Endometrium (tissue), 2 donors: ENCODE data around the gene SMURF2.
"Not testable (repeated sequence)": the region's sequence is repeated elsewhere in the genome, so short reads cannot be mapped to it uniquely, and the experiment has no call there.

Source experiments
- FAIRE-seq: peaks from 2 replicates; lab custom pipeline; 2012; peaks lifted over from hg19 to GRCh38; lab: Jason Lieb, UNC
- donor health status: control.
- donor health status: control.

The SMURF2 gene

DNA sequence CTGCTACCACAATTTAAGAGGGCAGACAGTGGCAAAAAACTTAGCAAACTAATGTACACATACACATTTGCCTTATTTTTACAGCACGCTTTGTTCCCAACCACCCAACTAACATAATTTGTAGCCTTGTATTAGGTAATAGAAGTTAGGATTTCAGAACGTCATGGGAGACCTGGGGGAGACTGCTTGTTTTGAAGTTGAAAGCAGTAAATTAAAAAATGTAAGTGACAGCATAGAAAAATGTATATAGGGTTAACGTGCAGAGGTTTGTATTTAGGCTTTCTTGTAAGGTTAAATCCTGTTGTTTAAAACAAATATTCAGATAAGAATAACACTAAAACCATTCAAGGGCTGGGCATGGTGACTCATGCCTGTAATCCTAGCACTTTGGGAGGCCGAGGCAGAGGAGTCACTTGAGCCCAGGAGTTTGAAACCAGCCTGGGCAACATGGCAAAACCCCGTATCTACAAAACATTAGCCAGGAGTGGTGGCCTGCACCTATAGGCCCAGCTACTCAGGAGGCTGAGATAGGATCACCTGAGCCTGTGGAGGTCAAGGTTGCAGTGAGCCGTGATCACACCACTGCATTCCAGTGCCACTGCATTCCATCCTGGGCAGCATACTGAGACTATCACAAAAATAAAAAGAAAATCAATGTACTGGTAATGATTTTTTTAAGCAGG is 2.3 kb upstream of the SMURF2 start:
- FAIRE-seq: not testable (repeated sequence)

DNA sequence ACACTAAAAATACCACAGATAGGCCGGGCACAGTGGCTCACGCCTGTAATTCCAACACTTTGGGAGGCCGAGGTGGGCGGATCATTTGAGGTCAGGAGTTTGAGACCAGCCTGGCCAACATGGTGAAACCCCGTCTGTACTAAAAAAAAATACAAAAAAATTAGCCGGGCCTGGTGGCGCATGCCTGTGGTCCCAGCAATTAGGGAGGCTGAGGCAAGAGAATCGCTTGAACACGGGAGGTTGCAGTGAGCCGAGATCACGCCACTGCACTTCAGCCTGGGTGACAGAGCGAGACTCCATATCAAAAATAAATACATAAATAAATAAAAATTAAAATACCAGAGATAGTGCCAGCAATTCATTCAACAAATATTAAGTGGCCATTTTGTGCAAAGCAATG is 1.7 kb upstream of the SMURF2 start:
- not testable (repeated sequence) for FAIRE-seq

DNA sequence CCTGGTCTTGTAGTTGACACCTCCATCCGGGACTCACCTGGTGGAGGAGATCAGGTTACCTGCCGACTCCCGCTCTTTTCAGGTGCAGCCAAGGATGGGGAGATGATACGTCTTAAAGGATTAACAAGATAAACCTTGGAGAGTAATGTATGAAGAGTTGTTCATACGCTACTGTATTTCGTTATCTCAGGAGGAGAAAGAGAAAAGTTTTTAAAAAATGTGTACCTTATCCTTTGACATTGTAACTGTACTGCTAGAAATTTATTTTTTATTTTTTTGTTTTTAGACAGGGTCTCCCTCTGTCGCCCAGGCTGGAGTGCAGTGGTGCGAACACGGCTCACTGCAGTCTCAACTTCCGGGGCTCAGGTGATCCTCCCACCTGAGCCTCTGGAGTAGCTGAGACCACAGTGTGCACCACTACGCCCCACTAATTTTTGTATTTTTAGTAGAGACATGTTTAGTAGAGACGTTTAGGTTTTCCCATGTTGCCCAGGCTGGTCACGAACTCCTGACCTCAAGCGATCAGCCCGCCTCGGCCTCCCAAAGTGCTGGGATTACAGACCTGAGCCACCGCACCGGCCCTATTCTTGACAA is 764 bp upstream of the SMURF2 start:
- no peak for FAIRE-seq

DNA sequence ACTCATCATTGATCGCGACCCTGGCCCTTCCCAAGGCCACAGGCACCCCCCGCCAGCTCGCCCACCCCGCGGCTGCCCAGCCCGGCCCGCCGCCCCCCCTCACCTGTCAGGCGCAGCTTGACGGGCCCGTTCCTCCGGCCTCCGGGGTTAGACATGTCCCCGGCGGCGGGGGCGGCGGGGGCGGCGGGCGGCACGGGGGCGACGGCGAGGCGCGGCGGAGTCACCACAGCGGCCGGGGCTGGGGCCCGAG is 456 bp downstream of the SMURF2 start:
- no peak for FAIRE-seq

GRCh38 chr17:64660978-64661725 is 955 bp downstream of the SMURF2 start:
- not testable (repeated sequence) for FAIRE-seq

GRCh38 chr17:64660195-64660977 is 1.7 kb downstream of the SMURF2 start:
- FAIRE-seq: not testable (repeated sequence)

- no peak for FAIRE-seq
Observed at GRCh38 chr17:64658931-64659330, 3.2 kb downstream of the SMURF2 start.

DNA sequence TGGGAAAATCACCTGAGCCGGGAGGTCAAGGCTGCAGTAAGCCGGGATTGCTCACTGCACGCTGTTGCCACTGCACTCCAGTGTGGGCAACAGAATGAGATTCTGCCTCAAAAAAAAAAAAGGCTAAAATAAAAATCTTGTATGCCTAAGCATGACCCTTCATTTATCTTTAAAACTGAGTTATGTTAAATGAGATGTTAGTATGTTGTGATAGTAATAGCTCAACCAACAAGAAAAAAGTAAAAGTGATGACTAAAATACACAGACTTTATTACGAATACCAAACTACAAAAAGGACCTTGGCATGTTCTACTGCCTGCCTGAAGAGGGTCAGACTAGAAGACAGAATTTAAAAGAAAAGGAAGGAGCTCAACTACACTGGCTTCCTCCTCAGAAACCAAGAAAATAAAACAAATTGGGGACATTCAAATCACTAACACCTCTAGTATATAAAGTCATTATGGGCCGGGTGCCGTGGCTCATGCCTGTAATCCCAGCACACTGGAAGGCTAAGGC is 4.4 kb downstream of the SMURF2 start:
- FAIRE-seq: no peak

DNA sequence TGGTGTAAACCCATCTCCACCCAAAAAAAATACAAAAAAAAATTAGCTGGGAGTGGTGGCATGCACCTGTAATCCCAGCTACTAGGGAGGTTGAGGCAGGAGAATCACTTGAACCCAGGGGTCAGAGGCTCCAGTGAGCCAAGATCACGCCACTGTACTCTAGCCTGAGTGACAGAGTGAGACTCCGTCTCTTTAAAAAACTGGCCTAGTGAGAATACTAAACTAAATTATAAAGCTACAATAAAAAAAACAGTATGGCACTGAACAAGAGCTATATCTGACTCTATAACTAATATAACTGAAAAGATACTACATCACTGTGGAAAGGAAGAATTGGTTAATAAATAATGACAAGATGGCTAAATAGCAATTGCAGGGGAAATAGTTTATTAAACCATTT is 6.4 kb downstream of the SMURF2 start:
- no peak for FAIRE-seq

- FAIRE-seq: no peak
Observed at GRCh38 chr17:64653985-64654355, 8.1 kb downstream of the SMURF2 start.

GRCh38 chr17:64653325-64653984 is 8.7 kb downstream of the SMURF2 start:
- FAIRE-seq: no peak

DNA sequence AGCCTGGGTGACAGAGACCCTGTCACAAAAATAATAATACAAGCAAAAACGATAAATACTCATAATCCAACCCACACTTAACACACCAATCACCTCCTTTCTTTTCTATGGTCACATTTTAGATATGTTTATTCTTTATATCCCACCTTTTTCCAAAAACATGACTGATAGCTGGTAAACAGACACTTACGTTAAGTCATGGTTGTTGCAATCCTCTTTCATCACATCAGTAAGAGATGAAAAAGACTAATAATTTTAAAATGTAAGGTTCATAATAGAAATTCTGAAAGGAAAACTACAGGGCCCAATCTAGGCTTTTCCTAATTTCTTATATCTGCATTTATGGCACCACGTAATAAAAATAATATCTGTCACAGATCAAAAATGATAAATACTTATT is 10.2 kb downstream of the SMURF2 start:
- FAIRE-seq: no peak

GRCh38 chr17:64648234-64648633 is 13.9 kb downstream of the SMURF2 start:
- FAIRE-seq: no peak

DNA sequence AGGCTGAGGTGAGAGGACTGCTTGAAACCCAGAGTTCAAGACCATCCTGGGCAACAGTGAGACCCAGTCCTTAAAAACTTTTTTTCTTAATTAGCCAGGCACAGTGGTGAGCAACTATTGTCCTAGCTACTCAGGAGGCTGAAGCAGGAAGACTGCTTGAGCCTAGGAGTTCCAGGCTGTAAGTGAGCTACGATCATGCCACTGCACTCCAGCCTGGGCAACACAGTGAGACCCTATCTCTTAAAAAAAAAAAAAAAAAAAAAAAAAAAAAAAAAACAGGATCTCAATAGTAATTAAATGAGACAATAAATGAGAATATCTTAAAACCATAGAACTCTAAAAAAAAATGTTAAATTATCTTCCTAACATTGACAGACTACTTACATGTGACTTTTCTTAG is 14.3 kb downstream of the SMURF2 start:
- no peak for FAIRE-seq

DNA sequence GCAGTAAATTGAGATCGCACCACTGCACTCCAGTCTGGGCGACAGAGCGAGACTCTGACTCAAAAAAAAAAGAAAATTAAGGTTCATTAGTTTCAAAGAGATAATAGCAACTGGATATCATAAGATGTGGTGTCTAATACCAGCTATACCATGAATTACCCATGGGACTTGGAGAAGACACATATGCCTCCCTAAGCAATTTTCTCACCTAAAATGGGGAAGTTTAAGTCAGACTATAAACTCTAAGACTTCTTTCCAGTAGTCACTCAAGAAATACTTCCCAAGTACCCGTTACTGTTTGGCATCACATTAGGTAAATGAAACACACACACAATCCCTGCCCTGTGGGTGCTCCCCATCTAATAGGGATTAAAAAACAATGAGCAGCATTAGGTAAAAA is 22.6 kb downstream of the SMURF2 start:
- no peak for FAIRE-seq

GRCh38 chr17:64638552-64639203 is 23.4 kb downstream of the SMURF2 start:
- no peak for FAIRE-seq

DNA sequence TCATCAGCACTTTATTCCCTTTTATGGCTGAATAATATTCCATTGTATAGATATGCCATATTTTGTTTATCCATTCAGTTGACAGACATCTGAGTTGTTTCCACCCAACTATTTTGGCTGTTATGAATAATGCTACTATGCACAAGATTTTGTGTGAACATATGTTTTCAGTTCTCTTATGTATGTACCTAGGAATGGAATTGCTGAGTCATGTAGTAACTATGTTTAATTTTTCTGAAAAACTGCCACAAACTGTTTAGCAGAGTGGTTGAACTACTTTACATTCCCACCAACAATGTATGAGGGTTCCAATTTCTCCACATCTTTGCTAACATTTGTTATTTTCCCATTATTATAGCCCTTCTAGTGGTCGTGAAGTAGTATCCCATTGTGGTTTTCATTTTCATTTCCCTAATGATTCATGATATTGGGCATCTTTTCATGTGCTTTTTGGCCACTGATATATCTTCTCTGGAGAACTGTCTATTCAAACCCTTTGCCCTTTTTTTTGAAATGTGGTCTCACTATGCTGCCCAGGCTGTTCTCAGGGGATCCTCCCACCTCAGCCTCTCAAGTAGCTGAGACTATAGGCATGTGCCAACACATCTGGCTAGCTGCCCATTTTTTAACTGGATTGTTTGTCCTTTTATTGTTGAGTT is 26.3 kb downstream of the SMURF2 start:
- FAIRE-seq: no peak

GRCh38 chr17:64634218-64634617 is 27.9 kb downstream of the SMURF2 start:
- no peak for FAIRE-seq

GRCh38 chr17:64632606-64633005 is 29.5 kb downstream of the SMURF2 start:
- no peak for FAIRE-seq

DNA sequence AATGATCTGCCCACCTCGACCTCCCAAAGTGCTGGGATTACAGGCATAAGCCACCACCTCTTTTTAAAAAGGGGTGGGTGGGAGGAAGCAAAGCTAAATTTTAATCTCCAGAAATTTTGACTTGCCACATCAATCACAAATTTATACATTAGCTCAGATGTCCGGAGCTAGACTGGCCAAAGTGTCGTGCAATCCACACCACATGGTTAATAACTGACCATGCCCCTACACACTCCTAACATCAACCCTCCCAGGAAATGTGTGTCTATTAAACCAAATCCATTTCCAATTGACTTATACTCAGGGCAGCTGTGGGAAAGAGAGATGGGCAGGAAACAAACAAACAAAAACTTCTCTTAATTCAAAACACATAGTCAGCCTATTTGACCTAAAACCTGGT is 29.9 kb downstream of the SMURF2 start:
- no peak for FAIRE-seq
